Right ventricle myocardium inferior (tissue), 1 donor: ENCODE data around the gene COPS8. TPM values are rescaled to one million over a fixed set of nuclear protein-coding genes. Genes with fewer than 3 reads are reported as not detected.

ENCODE experiments used
- ATAC-seq: fragments of 200-7000 bp; cut with Tn5 transposase; one replicate; pipeline ENCODE4 v1.9.1; 2020; ENCODE audit warnings: mild to moderate bottlenecking, moderate library complexity
- DNase-seq: peaks from one replicate; pipeline ENCODE4 v3.0.0; 2021; ENCODE audit errors: missing footprints
- intact Hi-C: fragments of 100-400 bp; cut with DNase I; formaldehyde crosslinking; loops from one replicate; pipeline ENCODE4 v1.11.0; 2022
- long read RNA-seq: library from polyadenylated mRNA; unstranded; transcript quantifications from one replicate; pipeline ENCODE4 v2.0.0, GENCODE V29; 2021
- total RNA-seq: library from RNA; stranded (reverse); fragmentation: NEBNext Ultra II Directional; extraction: Animal tissue kit (Norgen Biotek cat#: 25700); gene quantifications from one replicate; pipeline ENCODE4 v1.2.1, GENCODE V29; 2021
- donor health status: DM: no; HTN: yes; CAD: no; lungs with severe emphysema.

COPS8 gene
- 86.9 TPM for total RNA-seq
- long read RNA-seq, full-length matches to known transcripts, result 38 of 39 reads
- long read RNA-seq, partial matches to known transcripts, result 0 of 39 reads
- long read RNA-seq, other reads (novel, unspliced or antisense), result 1 of 39 reads

DNA sequence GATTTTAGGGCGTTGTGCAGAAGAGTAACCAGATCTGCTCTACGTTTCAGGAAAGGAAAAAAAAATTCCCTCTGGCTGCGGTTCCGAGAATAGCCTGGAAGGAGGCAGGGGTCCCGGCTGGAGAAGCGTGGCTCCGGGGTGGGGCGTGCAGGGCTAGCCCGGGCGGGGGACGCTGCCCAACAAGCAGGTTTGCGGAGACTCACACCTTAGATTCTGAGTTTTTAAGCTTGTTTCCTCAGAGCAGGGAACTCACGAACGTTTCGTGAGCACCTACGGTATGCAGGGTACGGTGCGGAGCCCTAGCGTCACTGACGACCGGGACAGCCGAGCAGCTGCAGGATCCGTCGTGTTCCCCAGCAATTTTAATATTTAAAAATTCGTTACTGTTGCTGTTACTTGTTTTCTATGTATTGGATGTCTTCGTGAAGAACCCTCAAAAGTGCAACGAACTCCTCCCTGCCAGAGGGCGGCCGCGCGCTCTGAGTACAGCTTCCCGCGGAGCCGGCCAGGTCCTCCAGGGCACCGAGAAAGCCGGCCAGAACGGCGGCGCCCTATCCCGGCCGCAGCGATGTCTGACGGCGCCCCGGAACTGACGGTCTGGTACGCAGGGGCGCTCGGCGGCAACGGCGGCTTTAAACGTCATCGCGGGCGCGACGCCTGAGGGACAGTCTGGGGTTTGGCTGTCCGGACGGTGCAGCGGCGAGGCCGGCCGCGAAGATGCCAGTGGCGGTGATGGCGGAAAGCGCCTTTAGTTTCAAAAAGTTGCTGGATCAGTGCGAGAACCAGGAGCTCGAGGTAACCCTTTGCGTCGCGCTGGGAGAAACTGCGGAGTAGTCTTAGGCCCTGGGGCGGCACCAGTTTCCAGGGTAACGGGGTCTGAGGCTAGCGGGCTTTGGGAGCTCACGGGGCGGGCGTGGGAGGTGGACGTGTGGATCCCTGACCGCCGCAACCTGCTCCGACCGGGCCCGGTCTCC is at the start of gene COPS8:
COPS8 (plus strand) TSS at position 642 of the 974 bp plus-strand sequence; CDS start at position 718, 76 bp downstream.
- intact Hi-C loops, result no loop called here
- ATAC-seq (peak; percentile 99), DNase-seq (peak; percentile 98)

GRCh38 chr2:237039301-237040031 is 46.2 kb upstream of the COPS8 start:
- DNase-seq (no peak), ATAC-seq (no peak)
- intact Hi-C loops, result no loop called here

DNA sequence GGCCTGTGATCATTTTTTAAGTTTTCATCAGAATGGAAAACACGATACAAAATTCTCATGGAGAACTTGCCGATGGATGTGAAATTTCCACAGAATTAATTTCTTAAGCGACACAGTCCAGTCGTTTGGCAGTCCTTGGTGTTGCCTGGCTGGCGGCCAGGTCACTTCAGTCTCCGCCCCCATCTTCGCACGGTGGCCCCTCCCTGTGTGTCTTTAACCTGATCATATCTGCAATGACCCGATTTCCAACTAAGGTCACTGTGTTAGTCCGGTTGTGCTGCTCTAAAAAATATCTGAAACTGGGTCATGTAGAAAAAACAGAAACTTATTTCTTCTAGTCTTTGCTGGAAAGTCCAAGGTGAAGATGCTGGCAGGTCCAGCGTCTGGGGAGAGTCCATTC is 44.5 kb upstream of the COPS8 start:
- ATAC-seq (no peak), DNase-seq (no peak)
- intact Hi-C loops, result no loop called here

- ATAC-seq, result no peak
- intact Hi-C loops, result no loop called here
- no peak for DNase-seq
These were observed 43.6 kb upstream of the COPS8 start for GRCh38 chr2:237042101-237042500.

- ATAC-seq, result no peak
- no peak for DNase-seq
- intact Hi-C loops, result no loop called here
These were observed 41.8 kb upstream of the COPS8 start for GRCh38 chr2:237043866-237044265.

GRCh38 chr2:237044281-237044680 is 41.4 kb upstream of the COPS8 start:
- intact Hi-C loops, result no loop called here
- DNase-seq, result no peak
- ATAC-seq, result no peak

- intact Hi-C loops, result no loop called here
- DNase-seq, result no peak
- no peak for ATAC-seq
These were observed 40.2 kb upstream of the COPS8 start for GRCh38 chr2:237045449-237045848.

DNA sequence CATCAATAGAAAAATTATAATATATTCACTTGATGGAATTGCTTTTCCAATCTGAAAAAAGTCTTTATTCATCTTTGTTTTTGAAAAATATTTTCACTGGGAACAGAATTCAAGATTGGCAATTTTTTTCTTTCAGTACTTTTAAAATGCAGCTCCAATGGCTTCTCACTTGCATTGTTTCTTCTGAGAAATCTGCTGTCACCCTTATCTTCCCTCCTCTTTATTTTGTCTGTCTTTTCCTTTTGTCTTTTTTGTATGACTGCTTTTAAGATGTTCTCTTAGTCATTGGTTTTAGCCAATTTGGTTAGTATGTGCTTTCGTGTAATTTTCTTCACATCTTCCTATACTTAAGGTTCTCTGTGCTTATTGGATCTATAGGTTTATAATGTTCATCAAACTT is 37.1 kb upstream of the COPS8 start:
- intact Hi-C loops, result no loop called here
- ATAC-seq, result no peak
- no peak for DNase-seq

- ATAC-seq, result no peak
- no peak for DNase-seq
- intact Hi-C loops, result no loop called here
These were observed 33.8 kb upstream of the COPS8 start for GRCh38 chr2:237051861-237052260.

DNA sequence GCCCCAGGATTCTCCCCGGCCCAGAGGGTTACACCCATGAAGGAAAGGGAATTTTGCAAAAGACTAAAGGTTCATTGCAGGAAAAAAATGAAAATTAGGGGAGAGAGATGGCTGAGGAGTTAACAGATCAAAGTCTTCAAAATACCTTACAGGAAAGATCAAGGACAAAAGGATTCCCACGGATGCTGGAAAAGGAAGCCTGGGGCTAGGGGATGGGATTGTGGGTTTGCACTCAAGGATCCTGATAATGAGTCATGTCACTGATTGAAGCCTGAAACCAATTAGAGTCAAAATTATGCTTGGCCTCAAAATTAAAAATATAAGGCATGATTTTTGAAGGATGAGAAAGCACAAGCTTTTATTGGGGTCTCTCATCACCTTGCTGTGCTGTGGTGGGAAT is 32.6 kb upstream of the COPS8 start:
- intact Hi-C loops, result no loop called here
- no peak for DNase-seq
- ATAC-seq, result no peak

DNA sequence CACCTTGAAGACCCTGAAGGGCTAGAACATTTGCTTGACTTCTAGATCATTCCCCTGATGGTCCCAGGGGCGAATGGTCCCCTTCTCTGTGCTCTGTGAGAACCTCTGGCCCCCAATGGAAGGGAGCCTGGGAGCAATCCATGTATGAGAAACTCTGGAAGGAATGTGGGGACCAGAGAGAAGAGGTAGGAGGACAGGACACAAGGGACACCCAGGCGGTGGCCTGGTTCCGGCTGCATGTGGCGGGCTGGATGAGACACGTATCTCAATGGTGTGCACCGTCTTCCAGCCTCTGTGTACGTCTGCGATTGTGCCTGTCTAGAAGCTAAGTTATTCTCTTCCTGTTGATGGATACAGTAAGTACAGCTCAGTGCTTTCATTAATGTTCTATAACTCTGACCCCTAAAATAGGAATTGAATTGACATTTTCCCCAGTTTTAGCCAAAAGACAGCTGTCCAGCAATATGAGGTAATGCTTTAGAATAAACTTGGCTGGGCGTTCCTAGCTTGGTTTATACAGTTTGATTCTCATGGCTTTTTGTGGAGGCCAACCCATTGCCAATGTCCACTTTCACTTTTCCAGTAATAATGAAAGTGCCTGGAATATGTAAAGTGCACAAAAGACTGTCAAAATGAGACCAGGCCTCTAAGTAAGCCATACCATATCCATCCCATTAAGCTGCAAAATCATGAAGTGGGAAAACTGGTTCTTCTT is 30.1 kb upstream of the COPS8 start:
- intact Hi-C loops, result no loop called here
- ATAC-seq (no peak), DNase-seq (no peak)

DNA sequence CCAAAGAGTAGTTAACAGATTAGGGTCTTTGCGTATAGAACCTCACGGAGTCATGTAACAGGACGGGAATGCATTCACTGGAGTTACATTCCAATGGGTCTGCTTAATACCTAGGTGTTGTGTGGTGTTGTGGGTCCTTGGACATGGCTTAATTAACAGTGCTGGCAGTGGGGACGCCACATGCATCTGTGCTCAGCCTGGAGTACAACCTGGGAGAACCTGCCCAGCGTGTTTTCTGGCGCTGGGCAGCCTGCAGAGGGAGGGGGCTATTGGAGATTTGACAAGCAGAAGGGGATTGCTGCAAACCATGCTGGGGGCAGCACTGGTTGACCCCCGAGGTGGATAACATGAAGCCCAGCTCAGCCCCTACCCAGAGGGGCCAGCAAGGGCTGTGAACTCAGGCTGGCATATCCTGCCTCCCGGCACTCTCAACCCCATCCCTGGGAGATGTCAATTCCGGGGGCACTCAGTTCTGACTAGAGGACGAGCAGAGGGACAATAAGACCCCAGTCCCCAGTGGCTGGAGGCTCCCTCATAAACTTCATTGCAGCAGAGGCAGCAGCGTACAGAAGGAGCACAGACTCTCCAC is 29.3 kb upstream of the COPS8 start:
- DNase-seq (no peak), ATAC-seq (no peak)
- intact Hi-C loops, result no loop called here

GRCh38 chr2:237057107-237057506 is 28.6 kb upstream of the COPS8 start:
- ATAC-seq (no peak), DNase-seq (no peak)
- intact Hi-C loops, result no loop called here

- no peak for ATAC-seq
- intact Hi-C loops, result no loop called here
- DNase-seq, result no peak
These were observed 27.8 kb upstream of the COPS8 start for GRCh38 chr2:237057893-237058300.

GRCh38 chr2:237058423-237058822 is 27.3 kb upstream of the COPS8 start:
- intact Hi-C loops, result no loop called here
- no peak for DNase-seq
- no peak for ATAC-seq

DNA sequence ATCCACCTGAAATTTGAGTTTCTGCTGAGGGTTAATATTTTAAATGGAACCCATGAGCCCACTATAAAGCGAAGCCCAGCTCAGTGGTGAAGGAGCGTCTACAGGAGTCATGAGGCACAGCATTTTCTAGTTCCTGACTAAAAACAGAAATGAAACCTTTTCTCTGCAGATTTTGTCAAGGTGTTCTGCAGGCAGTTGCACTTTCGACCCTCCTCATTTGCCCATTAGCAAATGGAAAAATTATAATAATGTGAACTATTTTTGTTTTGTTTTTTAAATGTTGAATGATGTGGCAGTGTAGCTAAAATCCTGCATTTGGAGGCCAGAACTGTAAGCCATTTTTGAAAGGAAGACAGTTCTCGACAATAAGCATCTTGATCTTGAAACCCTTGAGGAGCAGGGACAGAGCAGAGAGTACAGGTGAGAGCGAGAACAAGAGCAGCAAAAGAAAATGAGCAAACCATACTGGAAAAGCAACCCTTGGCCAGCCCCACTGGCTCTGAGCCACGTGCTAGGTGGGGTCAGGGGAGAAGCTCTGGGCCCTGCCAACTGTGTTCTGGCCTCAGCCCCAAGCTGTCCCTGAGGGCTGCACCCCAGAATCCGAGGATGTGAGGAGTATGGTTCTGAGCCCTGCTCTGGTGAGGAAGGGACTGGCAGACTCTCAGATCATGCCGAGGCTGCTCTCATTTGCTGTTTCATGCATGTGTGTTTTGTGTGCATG is 26.4 kb upstream of the COPS8 start:
- DNase-seq (no peak), ATAC-seq (peak; percentile 11)
- intact Hi-C loops, result loop anchor here (1.0 kb wide), 1 partner anchor 706 kb away; no protein-coding TSS in a partner anchor

- ATAC-seq (peak; percentile 67), DNase-seq (no peak)
- intact Hi-C loops, result loop anchor here (5.0 to 10.0 kb wide), 2 partner anchors 548 to 1286 kb away; no protein-coding TSS in a partner anchor
These were observed 25.0 kb upstream of the COPS8 start for GRCh38 chr2:237060534-237061312.
